HG03039 (cell line): ENCODE data around the gene PTPRD.

Experiments used
- ATAC-seq: cut with Tn5 transposase; IDR thresholded peaks from one replicate; pipeline ENCODE4 v1.9.1; 2021; ENCODE audit warnings: mild to moderate bottlenecking, moderate library complexity; ENCODE audit not compliant: unreplicated experiment

PTPRD gene

DNA sequence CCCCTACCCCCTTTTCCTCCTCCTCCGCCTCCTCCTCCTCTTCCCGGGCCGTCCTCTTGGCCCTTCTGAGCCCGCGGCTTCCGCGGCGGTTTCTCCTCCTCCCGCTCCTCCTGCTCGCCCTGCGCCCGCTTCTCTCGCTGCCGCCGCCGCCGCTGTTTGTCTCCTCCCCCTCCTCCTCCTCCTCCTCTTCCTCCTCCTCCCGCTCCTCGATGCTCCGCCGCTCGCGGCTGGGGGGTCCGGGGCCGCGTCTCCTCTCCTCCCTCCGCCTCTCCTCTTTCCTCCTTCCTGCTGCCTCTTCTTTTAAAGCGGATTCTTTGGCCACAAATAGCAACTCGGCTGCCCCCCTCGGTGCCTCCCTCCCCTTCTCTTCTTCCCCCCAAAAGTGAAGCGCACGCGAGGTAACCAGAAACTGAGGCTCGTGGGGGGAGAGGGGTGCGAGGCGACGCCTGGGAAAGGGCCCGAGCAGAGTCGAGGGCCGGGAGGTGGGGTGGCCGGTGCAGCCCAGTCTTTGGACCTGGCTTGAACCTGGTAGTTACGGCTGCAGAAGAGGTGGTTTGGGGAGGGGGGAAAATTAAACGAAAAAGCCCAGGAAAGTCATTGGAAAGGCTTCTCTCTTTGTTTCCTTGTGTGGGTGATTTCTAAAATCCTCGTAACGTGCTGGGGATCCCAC lies 1754.7 kb downstream of the PTPRD start:
- ATAC-seq, result no peak

DNA sequence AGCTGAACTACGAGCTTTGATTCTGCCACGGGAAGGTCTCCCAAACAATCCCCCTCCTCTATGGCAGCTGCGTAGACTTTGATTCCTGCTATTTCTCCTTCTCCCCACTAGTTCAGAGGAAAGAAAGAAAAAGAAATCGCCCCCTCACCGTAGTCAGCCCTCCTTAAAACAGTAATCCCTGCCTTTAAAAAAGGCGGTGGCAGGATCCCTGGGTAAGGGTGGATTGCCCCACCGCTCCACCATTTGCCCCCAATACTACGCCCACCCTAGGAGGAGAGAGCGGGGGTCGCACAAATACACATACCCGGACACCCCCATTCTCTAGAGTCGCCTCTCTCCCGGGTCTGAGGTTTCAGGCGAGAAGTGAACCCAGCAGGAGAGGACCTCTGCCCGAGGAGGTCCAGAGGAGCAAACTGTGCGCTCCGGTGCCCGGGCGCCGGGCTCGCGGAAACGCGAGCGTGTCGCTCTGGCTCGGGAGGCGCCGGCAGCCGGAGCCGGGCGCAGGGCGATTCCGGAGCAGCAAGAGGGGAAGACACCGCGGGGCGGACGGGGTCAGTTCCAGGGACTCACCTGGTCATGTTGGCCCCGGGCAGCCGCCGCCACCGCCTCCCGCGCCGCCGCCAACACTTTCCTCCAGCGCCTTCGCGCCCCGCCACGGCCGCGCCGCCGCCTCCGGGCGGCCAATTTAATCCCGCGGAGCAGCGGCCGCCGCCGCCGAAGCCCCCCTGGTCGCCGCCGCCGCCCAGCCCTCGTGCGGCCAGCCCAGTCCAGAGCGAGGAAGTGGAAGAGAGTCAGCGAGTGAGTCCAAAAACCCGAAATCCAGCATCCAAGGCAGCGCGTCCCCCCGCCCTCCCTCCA lies 1755.5 kb downstream of the PTPRD start:
- ATAC-seq, result no peak

DNA sequence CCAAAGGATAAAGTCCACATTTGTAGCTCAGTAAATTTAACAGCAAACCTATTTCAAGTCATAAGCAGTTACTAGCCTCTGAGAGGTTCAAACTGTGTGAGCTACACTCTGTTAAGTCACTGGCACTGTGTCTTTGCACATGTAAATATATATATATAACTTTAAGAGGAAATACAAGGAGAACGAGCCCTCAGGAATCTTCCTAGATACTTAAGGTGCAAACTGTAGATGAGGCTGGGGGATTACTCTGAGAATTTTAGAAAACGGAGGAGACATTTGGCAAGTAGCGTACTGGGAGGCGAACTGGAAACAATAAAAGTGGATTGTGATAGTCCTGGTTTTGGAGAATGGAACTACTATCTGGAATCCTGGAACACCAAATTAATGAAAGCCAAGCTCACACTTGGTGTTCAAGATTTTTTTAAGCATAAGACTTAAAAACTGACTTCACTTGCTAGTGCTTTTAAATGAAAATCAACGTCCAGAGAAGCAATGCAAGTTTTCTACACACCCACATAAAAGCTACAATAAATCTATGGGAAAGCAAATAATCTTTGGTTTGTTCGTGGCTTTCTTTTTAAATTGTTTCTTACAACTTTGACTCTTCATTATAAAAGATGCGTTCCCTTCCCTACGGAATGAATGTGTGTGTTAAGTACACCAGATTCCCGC lies 1756.3 kb downstream of the PTPRD start:
- ATAC-seq, result no peak

DNA sequence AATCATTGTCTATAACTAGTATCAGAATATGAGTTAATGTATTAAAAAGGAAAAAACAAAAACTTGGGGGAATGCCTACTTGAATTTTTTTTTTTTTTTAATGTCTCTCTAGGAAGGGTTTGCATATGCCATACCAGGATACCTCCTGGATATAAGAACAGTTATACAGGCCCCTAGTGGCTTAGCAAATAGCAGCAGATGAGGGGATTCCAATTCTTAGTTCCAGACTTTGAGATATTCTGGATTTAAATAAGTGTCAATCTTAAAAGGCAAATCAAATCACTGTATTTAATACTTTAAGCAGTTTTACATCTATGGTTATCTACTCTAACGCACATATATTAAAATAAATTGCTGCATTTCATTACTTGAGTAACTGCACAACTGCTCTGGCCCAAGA lies 1757.8 kb downstream of the PTPRD start:
- no peak for ATAC-seq

DNA sequence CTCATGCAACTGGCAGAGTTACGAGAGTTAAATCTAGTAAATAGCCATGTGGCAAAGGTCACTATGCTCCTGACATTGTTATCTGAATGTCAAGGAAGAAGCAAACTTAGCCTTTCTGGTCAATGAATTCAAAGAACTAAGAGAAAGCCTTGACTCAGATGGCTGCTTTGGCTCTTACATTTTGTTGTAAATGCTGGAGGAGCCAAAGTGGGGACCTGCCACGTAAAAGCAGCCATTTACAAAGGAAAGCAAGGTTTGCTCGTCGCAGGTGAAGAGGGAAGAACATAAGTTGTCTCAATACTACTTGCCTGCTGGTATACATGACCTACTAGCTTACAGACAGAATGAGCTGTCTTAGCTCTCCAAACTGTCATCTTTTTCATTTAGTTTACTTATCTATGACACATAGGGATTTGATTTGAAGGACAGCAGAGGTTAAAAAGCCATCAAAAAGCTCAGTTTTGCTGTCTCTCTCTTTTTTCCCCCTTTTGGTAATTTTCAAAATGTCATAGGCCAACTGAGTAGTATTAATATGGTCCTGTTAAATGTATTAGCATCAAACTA lies 1760.4 kb downstream of the PTPRD start:
- no peak for ATAC-seq

DNA sequence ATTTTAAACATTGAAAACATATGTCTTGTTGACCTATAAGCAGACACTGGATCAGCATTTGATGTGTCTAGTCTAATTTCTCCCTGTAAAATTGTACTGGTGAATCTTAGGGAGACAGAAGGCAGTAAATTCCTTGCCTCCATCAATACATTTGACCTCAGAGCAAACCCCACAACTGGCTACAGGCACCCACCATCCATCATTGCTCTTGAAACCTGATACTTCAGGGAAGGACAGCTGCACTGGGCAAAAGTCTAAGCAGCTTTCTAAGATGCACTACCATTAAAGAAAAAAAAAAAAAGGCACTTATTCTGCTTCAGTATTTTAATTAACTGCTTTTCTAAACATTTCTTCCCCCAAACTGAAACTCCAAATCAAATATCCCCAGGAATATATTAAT lies 1761.9 kb downstream of the PTPRD start:
- ATAC-seq, result no peak

DNA sequence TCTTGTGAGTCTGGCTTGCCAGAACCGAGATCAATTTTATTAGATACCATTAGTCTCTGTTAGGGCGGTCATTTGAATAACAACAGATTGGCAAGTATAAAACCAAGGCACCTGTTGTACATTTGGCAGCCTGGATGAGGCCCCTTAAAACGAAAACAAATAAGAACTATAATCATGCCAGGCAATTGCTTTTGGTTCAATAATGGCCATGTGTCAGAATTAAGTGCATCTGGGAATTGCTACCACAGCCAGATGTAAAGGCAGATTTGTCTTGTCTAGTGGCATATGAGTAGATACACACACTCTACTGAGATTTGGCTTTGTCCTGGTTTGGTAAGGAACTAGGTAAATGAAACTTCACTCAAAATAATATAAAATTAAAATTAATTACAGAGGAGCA lies 1767.0 kb downstream of the PTPRD start:
- no peak for ATAC-seq

DNA sequence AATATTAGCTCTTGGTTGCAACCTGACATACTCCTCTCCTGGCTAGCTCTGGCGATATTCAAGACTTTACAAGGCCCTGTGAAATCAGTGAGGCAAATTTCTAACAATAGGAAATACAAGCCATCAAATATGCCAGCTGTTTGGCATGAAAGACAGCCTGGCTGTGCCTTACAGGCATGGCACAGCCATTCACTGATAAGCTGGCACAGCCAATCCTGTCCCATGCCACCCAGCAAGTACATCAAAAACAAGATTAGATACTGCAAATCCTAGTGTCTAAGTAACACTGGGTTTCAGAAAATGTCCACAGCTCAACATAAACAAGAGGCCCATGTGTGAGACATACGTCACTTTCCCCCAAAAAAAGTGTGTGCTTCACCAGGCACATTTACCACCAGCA lies 1767.4 kb downstream of the PTPRD start:
- no peak for ATAC-seq

DNA sequence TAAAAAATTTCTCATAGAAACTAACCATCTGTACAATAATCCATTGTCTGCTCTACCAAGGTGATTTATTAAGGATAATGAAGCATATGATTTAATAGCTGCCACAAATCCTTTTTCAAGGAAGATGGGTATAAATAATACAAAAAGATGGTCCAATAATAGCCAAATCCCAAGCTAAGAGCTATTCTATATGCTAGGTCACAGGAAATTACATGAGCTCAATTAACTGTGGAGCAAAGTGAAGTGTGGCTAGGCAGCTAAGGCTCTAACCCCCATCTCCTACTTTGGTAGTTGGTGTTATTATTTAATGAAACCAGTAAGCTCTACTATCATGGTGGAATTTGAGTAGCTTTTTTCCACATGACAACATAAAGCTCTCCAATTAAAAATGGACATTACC lies 1768.3 kb downstream of the PTPRD start:
- no peak for ATAC-seq

DNA sequence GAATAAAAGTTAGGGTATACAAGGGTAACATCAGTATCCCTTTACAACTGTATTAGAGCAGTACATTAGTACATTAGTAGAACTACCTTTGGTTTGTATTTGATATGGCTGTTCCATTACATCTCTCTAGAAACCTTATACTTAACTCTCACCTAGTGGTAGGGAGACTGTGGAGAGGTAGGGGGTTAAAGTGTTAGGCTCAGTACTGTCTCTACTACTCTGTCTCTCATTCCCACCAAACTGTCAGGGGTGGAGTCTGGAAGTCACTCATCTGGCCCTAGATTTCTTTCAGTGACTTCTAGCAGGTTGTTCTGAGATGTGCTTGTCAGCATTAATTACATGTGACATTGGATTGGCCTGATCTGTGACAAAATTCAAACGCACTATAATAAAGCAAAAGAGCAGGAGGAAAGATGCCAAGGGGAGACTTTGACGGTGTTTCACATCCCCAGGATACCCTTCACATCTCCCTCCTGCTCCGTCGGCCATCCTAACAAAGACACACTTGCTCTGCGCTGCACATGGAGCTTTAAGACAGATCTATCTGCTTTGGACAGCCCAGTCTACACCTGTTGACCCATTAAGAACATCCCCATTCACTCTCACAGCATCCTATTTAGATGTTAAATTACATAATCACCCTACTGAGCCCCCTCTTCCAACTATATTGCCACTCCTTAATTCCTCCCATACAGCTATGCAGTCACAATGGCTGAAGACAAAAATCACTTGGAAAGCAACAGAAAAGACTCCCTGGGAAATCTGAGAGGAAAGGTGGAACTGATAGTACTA lies 1770.2 kb downstream of the PTPRD start:
- ATAC-seq, result no peak

DNA sequence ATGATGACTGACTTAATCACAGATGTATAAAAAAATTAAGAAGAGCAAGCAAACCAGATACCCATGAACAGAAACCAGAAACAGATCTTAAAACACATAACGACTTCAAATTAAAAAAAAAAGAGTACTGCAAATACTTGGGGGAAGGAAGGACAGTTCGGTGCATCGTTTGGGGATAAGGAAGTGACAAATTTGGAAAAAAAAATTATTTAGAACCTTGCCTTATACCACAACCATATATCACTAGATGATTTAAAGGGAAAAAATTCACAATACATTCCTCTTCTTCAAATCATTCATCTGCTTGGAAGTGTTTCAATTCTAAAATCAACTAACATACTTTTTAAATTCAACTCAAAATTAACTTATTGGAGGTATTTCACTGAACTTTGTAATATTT lies 1774.7 kb downstream of the PTPRD start:
- ATAC-seq, result no peak

DNA sequence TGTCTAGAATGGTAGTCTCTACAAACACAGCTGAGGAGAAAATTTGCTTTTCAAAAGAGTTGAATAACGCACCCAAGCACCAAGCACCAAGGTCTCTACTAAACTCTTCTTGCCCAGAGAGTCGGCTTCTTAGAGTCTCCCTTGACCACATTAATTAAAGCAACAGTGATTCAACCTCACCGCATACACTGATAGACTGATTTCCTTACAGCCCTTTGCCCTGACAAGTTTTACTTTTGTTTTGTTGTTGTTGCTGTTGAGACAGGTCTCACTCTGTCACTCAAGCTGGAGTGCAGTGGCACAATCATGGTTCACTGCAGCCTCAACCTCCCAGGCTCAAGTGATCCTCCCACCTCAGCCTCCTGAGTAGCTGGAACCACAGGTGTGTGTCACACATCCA lies 1777.5 kb downstream of the PTPRD start:
- ATAC-seq, result no peak

DNA sequence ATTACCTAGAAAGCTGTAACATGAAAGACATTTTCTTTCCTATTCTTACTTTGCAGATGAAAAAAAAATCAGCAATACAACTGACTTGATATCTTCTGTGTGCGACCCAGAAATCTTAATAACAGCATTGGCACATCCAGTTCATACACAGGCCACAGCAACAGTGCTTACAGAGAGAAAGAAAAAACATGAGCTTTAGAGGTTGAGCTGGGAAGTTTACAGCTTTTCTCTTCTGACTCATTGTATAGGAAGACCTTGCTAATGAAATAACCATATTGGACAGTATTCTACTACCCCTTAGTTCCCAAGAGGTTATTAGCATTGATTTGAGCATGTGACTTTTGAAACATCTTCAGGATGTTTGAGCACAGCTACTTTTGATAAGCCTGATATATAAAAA lies 1779.8 kb downstream of the PTPRD start:
- no peak for ATAC-seq

DNA sequence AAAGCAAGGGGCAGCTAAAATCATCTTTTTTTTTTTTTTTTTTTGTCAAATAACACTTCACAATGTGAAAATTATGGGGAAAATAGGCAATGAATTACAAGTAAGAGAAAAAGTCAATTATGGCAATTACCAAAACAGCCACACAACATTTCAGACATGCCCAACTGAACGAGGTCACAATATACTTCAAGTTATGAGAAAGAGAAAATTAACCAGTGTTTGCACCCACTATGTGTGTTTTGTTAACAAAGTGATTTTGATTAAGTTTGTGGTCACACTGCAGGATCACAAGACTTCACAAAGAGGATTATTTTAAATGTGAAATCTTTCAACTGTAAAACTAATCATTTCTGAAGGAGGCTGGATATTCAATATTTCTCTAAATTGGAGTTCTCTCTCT lies 1780.4 kb downstream of the PTPRD start:
- ATAC-seq, result no peak

DNA sequence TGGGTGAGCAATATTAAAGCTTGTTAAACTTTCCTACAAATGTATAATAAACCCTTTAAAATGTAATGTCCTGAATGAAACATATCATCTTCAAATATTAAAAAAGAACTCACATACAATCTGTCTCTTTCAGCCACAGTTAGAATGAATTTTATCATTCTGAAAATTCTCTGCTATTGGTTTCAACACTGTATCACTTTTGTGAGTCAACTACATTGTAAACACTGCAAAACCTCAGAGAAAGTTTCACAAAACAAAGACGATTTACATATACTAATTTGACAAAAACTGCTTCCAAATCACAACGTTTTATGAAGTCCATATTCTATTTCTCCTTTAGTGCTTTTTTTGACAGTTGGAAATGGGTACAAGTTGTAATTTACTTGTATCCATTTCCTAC lies 1781.2 kb downstream of the PTPRD start:
- no peak for ATAC-seq

DNA sequence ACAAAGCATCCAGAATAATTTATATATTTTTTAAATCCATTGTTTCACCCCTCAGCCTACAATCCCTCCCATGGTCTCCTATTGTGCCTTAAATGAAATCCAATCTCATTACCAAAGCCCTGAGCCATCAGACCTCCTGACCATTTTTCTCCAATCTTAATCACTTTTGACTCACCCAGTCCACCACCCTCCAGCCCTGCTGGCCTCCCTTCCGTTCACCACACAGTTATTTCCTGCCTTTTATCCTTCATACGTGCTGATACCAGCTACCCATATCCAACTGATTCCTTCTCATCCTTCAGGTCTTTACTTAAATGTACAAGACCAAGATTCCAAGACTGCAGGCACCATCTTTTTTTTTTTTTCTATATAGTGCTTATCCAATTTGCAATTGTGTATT lies 1786.5 kb downstream of the PTPRD start:
- no peak for ATAC-seq

DNA sequence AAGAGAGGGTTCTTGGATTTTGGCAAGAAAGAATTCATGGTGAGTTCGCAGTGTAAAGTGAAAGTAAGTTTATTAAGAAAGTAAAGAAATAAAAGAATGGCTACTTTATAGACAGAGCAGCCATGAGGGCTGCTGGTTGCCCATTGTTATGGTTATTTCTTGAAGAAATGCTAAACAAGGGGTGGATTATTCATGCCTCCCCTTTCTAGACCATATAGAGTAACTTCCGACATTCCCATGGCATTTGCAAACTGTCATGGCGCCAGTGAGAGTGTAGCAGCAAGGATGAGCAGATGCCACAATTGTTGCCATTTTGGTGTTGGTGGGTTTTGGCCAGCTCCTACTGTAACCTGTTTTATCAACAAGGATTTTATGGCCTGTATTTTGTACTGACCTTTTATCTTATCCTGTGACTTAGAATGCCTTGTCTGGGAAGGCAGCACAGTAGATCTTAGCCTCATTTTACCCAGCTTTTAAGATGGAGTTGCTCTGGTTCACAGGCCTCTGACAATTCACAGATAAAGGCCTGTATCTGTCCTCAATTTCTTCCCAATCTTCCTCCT lies 1787.1 kb downstream of the PTPRD start:
- no peak for ATAC-seq

DNA sequence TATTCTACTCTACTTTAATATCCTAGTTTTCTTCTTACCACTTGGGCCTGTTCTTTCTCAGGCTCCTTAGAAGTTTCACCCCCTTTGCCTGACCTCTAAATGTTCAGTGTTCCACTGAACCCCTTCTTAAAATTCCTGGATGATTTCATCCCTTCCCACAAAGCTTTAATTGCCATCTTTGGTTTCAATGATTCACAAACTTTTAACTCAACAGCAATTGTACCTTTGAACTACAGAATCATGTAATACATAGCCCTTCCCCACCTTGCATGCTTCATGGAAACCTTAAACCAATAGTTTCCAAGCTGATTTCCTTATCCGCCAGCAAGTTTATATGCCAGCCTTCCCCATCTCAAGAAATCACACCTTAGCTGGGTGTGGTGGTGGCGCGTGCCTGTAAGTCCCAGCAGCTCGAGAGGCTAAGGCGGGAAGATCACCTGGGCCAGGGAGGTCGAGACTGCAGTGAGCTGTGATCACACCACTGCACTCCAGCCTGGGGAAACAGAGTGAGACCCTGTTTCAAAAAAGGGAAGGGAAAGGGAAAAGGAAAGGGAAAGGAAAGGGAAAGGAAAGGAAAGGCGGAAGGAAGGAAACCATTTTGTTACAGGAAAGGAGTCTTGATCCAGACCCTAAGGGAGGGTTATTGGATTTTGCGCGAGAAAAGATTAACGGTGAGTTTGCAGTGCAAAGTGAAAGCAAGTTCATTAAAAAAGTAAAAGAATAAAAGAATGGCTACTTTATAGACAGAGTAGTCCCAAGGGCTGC lies 1789.5 kb downstream of the PTPRD start:
- ATAC-seq, result no peak

DNA sequence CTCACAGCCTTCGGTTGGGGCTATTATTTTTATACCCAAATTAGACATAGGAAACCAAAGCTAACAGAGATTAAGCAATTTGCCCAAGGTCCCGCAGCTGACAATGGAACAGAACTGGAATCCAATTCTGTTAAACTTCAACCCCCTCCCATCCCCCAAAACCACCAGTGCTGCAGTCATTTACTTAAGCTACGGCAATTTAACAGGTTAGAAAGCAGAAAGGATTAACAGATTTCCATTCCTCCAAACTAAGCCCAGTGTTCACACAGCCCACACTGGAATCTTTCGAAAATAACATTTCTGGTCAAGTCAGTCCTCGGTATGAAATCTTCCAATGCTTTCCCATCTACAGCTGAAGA lies 1790.2 kb downstream of the PTPRD start:
- no peak for ATAC-seq
